ENCODE measurements around the gene PRKAB1. TPM values are rescaled to one million over a fixed set of nuclear protein-coding genes. Genes with fewer than 3 reads are reported as not detected.

The PRKAB1 gene
- total RNA-seq, 1 experiment from 2014 or later, result 36.3 TPM

DNA sequence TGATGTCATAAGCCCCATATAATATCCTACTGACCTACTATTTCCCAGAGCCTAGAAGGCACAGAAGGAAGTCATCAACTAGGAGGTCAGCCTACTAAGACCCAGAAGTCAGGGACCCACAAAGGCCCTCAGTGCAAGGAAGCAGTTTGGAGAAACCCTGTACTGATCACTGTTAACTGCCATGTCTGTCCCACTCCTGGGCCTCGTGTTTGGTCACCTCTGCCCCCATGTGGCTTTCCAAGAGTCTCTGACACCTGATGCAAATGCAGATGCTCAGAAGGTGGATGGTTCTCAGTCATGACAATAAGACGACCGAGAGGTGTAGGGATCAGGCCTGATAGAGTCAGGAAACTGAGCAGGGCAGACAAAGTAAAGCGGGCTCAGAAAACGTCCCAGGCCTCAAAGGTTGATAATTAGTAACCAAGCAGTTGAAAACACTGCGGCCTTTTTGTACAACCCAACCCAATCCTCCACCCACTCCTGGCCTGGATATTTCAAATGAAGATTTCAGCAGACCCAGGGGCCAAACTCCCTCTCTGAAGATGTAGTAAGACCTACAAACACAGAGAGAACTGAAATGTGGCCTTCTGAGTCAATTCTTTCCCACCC is 23.4 kb downstream of the PRKAB1 start:
- no peak overlapping the region for H3K4me3 ChIP-seq (ENCODE audit: low read depth in 2 of 2, low read length in 2 of 2)
- in situ Hi-C loops (cut with HindIII; ENCODE audit: low pct_unique_long_range_greater_than_20kb, low sequenced_read_pairs) (no loop called here), intact Hi-C loops (cut with micrococcal nuclease; ENCODE audit: unreplicated experiment) (no loop called here)
- no peaks in the 10 kb centered on the region for H3K27me3 ChIP-seq (ENCODE audit: control insufficient read depth, insufficient read depth, low read length)
- H3K36me3 ChIP-seq (ENCODE audit: control insufficient read depth, insufficient read depth, low read length), result no peaks in the 10 kb centered on the region; the same call in 1 of the 2 replicates
- H3K9me3 ChIP-seq (ENCODE audit: control insufficient read depth, insufficient read depth, low read depth, low read length), result no peaks in the 10 kb centered on the region
- no peak overlapping the region for H3K27ac ChIP-seq (ENCODE audit: low read length)
- CTCF ChIA-PET, result no interaction called here
- TF ChIP-seq POLR2AphosphoS5 (IDR thresholded peaks at IDR 0.05; ENCODE audit: low read depth, low read length), result no peak
- TF ChIP-seq, protein P1, sequence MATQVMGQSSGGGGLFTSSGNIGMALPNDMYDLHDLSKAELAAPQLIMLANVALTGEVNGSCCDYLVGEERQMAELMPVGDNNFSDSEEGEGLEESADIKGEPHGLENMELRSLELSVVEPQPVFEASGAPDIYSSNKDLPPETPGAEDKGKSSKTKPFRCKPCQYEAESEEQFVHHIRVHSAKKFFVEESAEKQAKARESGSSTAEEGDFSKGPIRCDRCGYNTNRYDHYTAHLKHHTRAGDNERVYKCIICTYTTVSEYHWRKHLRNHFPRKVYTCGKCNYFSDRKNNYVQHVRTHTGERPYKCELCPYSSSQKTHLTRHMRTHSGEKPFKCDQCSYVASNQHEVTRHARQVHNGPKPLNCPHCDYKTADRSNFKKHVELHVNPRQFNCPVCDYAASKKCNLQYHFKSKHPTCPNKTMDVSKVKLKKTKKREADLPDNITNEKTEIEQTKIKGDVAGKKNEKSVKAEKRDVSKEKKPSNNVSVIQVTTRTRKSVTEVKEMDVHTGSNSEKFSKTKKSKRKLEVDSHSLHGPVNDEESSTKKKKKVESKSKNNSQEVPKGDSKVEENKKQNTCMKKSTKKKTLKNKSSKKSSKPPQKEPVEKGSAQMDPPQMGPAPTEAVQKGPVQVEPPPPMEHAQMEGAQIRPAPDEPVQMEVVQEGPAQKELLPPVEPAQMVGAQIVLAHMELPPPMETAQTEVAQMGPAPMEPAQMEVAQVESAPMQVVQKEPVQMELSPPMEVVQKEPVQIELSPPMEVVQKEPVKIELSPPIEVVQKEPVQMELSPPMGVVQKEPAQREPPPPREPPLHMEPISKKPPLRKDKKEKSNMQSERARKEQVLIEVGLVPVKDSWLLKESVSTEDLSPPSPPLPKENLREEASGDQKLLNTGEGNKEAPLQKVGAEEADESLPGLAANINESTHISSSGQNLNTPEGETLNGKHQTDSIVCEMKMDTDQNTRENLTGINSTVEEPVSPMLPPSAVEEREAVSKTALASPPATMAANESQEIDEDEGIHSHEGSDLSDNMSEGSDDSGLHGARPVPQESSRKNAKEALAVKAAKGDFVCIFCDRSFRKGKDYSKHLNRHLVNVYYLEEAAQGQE (IDR thresholded peaks at IDR 0.05; ENCODE audit: insufficient read depth in 1 of 2, low read depth in 2 of 2, low read length in 1 of 2), result no peak
- no peak for TF ChIP-seq TCF7L2 (IDR thresholded peaks at IDR 0.05; ENCODE audit: low read depth, low read length)
- TF ChIP-seq, protein P2, sequence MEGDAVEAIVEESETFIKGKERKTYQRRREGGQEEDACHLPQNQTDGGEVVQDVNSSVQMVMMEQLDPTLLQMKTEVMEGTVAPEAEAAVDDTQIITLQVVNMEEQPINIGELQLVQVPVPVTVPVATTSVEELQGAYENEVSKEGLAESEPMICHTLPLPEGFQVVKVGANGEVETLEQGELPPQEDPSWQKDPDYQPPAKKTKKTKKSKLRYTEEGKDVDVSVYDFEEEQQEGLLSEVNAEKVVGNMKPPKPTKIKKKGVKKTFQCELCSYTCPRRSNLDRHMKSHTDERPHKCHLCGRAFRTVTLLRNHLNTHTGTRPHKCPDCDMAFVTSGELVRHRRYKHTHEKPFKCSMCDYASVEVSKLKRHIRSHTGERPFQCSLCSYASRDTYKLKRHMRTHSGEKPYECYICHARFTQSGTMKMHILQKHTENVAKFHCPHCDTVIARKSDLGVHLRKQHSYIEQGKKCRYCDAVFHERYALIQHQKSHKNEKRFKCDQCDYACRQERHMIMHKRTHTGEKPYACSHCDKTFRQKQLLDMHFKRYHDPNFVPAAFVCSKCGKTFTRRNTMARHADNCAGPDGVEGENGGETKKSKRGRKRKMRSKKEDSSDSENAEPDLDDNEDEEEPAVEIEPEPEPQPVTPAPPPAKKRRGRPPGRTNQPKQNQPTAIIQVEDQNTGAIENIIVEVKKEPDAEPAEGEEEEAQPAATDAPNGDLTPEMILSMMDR (IDR thresholded peaks at IDR 0.05), result no peak
- no peak for TF ChIP-seq SIN3A (IDR thresholded peaks at IDR 0.05; ENCODE audit: borderline replicate concordance, insufficient read depth, low read depth, low read length)
- BruUV-seq (replicated peaks), result no TSS peak
- no peak for ATAC-seq
- no peak for DNase-seq (ENCODE audit: low read depth, low spot score)
- peaks cover 3% of the 10 kb centered on the region; the same call in 1 of the 2 replicates for H3K4me1 ChIP-seq (ENCODE audit: control insufficient read depth, insufficient read depth, low read length)
- POLR2A ChIA-PET, result no interaction called here

DNA sequence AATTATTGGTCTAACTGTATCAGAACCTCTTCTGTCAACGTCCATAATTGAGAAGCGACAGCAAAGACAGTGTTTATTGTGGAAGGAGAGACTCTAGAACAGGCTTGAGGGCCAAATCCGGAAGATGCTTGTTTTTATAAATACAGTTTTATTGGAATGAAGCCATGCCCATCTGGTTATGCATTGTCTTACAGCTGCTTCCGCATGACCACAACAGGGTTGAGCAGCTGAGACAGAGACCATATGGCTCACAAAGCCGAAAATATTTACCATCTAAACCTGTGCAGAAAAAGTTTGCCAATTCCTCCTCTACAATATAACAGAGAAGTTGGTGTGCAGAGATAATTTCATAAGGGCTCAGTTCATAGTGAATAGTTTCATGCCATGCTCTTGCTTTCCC is 24.5 kb downstream of the PRKAB1 start:
- TF ChIP-seq TCF7L2 (IDR thresholded peaks at IDR 0.05; ENCODE audit: low read depth, low read length), result no peak
- TF ChIP-seq, protein P2 (IDR thresholded peaks at IDR 0.05), result no peak
- TF ChIP-seq POLR2AphosphoS5 (IDR thresholded peaks at IDR 0.05; ENCODE audit: low read depth, low read length), result no peak
- TF ChIP-seq, protein P1 (IDR thresholded peaks at IDR 0.05; ENCODE audit: insufficient read depth in 1 of 2, low read depth in 2 of 2, low read length in 1 of 2), result no peak
- in situ Hi-C loops (cut with HindIII; ENCODE audit: low pct_unique_long_range_greater_than_20kb, low sequenced_read_pairs), result no loop called here
- intact Hi-C loops (cut with micrococcal nuclease; ENCODE audit: unreplicated experiment), result no loop called here
- no peak for ATAC-seq
- no peaks in the 10 kb centered on the region; the same call in none of the 2 replicates for H3K36me3 ChIP-seq (ENCODE audit: control insufficient read depth, insufficient read depth, low read length)
- H3K4me1 ChIP-seq (ENCODE audit: control insufficient read depth, insufficient read depth, low read length), result peaks cover 3% of the 10 kb centered on the region; the same call in 1 of the 2 replicates
- no peaks in the 10 kb centered on the region for H3K27me3 ChIP-seq (ENCODE audit: control insufficient read depth, insufficient read depth, low read length)
- H3K4me3 ChIP-seq (ENCODE audit: low read depth in 2 of 2, low read length in 2 of 2), result no peak overlapping the region
- CTCF ChIA-PET, result no interaction called here
- H3K9me3 ChIP-seq (ENCODE audit: control insufficient read depth, insufficient read depth, low read depth, low read length), result no peaks in the 10 kb centered on the region
- DNase-seq (ENCODE audit: low read depth, low spot score), result no peak
- BruUV-seq (replicated peaks), result no TSS peak
- H3K27ac ChIP-seq (ENCODE audit: low read length), result no peak overlapping the region
- POLR2A ChIA-PET, result no interaction called here

All from Panc1 (cell line).